Fibroblast of villous mesenchyme (primary cell): Measurements from ENCODE around the gene OXER1. TPM values are rescaled to one million over a fixed set of nuclear protein-coding genes. Genes with fewer than 3 reads are reported as not detected.

ENCODE experiments used
- DNase-seq: peaks from one replicate; pipeline ENCODE4 v3.0.0-alpha.2; 2010; ENCODE audit warnings: low read depth
- H3K4me3 ChIP-seq: 2 replicates; pipeline ENCODE4 v1.5.1; 2011; ENCODE audit warnings: low read depth, mild to moderate bottlenecking, low read length
- CTCF ChIP-seq: IDR thresholded peaks from 2 replicates; pipeline ENCODE4 v1.5.1; 2012; ENCODE audit warnings: low read depth, mild to moderate bottlenecking, low read length; ENCODE audit not compliant: insufficient read depth
- total RNA-seq: library from RNA; depleted of rRNA; stranded (reverse); fragments of >200 nt; gene quantifications from 2 replicates; pipeline ENCODE4 v1.2.3, GENCODE V29; 2012

The OXER1 gene
- total RNA-seq: under 0.01 TPM in 2 replicates

- TF ChIP-seq CTCF: no peak
- DNase-seq: no peak
- no peak within 1 kb of the TSS for H3K4me3 ChIP-seq
These were observed at the start of gene OXER1 for GRCh38 chr2:42764096-42764495. OXER1 (minus strand) TSS chr2:42764135; CDS start chr2:42764062, 73 bp downstream.

GRCh38 chr2:42812899-42813479, 49.1 kb upstream of the OXER1 start:
- no peak for DNase-seq
- TF ChIP-seq CTCF: peak; percentile 61
- H3K4me3 ChIP-seq: no peak overlapping the region

DNA sequence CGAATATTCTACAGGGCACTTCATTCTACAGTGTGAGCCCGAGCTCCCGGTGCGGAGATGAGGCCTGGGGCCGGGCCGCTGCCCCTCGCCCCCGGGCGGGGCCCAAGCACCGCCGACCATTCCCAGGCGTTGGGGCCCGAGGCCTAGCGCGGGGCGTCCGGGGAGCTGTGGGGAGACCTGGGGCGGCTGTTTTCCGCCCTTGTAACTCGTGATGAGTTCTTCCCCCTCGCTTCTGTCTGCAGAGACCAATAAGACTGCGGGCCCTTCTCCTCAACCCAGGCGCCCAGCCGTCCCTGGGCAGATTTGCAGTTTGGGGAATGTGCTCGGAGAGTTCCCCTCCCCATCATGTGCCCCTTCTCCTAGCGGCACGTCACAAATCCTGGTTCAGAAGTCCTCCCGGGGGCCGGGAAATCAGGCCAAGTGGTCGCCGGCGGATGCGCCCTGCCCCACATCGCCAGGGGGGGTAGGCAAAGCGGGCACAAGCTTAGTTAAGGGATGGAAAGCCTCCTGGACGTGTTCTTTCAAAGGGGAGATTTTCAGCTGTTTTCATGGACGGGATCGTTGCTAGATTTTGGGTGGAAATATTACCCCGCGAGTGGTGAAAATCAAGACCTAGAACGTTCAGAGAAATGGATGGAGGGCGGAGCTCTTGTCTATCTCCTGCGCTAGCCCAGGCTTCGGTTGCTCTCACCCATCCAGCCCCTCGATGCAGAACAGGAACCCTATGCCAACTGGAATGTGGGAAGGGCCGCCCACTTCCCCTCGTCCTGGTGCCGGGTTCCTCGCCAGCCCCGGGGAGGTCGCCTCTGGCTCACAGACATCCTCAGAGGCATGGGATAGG, 47.3 kb upstream of the OXER1 start:
- peak overlapping the region; percentile 63 for H3K4me3 ChIP-seq
- DNase-seq: peak; percentile 52
- no peak for TF ChIP-seq CTCF

DNA sequence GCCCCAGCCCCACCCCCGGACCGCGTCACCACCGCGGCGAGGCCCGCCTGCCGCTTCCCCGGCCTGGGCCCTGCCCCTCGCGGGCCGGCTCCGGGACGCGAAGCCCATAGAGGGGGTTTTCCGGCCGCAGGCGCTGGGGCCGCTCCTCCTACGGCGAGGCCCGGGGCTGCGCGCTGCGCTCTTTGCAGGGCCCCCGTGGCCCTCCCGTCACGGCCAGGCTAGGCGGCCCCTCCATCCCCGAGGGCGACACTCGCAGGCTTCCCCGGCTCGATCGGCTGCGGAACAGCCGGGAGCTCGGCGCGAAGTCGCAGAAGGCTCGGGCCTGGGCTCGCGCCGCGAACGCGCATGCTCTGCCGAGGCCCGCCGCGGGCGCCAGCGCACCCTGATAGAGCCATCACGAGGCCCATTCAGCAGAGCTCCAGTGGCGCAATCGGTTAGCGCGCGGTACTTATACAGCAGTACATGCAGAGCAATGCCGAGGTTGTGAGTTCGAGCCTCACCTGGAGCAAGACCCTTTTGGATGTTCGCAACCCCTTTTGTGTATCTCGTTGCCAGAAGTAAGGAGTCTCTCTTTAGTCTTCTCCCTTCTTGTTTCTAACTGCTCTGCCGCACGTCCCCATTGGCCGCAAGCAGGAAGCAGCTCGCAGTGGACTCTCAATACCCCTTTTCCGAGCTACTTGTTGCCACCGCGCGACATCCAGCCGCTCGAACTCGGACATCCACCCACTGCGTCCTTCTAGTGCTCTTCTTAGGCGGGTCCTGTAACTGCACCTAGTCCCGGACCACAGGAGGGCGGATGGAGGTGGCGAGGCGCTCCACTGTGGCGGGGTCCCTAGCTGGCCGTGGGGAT, 46.4 kb upstream of the OXER1 start:
- TF ChIP-seq CTCF: no peak
- H3K4me3 ChIP-seq: peak overlapping the region; percentile 63
- DNase-seq: peak; percentile 98

DNA sequence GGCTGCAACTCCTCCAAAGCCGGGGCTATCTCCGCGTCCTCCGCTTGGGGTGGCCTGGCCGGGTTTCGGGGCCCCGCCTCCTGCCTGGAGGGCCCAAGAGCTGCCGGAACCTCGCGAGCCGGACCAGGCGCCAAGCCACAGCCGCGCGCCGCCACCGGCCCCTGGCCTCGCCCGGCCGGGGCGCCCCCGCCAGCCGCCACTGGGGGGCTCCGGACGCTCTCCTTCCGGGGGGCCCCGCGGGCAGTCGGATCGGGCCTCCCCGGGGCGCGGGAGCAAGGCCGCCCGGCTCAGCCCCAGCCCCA, 45.8 kb upstream of the OXER1 start:
- DNase-seq: peak; percentile 82
- peak overlapping the region; percentile 63 for H3K4me3 ChIP-seq
- TF ChIP-seq CTCF: no peak

GRCh38 chr2:42809131-42809818, 45.3 kb upstream of the OXER1 start:
- TF ChIP-seq CTCF: no peak
- DNase-seq: no peak

More at GRCh38 chr2:42809131-42809818, 45.3 kb upstream of the OXER1 start:
- H3K4me3 ChIP-seq: peak overlapping the region; percentile 63
